Aorta (tissue), 5 donors: ENCODE measurements around the gene SP1. TPM values are rescaled to one million over a fixed set of nuclear protein-coding genes. Genes with fewer than 3 reads are reported as not detected.
A peak's percentile ranks its signal among the peaks of the same experiment; 100 is the strongest.
"Not testable (repeated sequence)": the region's sequence is repeated elsewhere in the genome, so short reads cannot be mapped to it uniquely, and the experiment has no call there.

Source experiments
- ATAC-seq: fragments of 200-7000 bp; cut with Tn5 transposase; one replicate; pipeline ENCODE4 v1.9.1; 2022; ENCODE audit warnings: moderate library complexity; ENCODE audit not compliant: low FRiP score
- DNase-seq, 2 donors: peaks; one replicate each; pipeline ENCODE4 v3.0.0-alpha.2; 2020
- H3K27ac ChIP-seq, 2 donors: one replicate each; pipeline ENCODE4 v1.5.1; 2013; ENCODE audit warnings: low read length in 2 of 2, mild to moderate bottlenecking in 2 of 2, moderate library complexity in 2 of 2, control low read depth in 1 of 2, inconsistent platforms in 1 of 2, low read depth in 1 of 2
- H3K27me3 ChIP-seq, 2 donors: one replicate each; pipeline ENCODE4 v1.6.1; 2013; ENCODE audit warnings: control low read depth in 1 of 2, low read length in 1 of 2, mild to moderate bottlenecking in 1 of 2, moderate library complexity in 1 of 2; ENCODE audit not compliant: insufficient read depth in 2 of 2, control insufficient read depth in 1 of 2
- H3K36me3 ChIP-seq, 2 donors: one replicate each; pipeline ENCODE4 v1.6.1; 2013; ENCODE audit warnings: control low read depth in 1 of 2, low read length in 1 of 2, mild to moderate bottlenecking in 1 of 2; ENCODE audit not compliant: insufficient read depth in 2 of 2, control insufficient read depth in 1 of 2
- H3K4me1 ChIP-seq, 2 donors: one replicate each; pipeline ENCODE4 v1.6.1; 2013; ENCODE audit warnings: low read length in 2 of 2, control low read depth in 1 of 2, mild to moderate bottlenecking in 1 of 2, moderate library complexity in 1 of 2; ENCODE audit not compliant: insufficient read depth in 2 of 2, control insufficient read depth in 1 of 2
- H3K4me3 ChIP-seq, 2 donors: one replicate each; pipeline ENCODE4 v1.5.1; 2013; ENCODE audit warnings: low read length in 2 of 2, control low read depth in 1 of 2, mild to moderate bottlenecking in 1 of 2
- H3K9me3 ChIP-seq: one replicate; pipeline ENCODE4 v1.6.1; 2013; ENCODE audit warnings: mild to moderate bottlenecking, low read length; ENCODE audit not compliant: control insufficient read depth
- WGBS, 2 donors: extraction: QIAGEN DNeasy Blood & Tissue Kit; methylation state at CpG; one replicate each; pipeline ENCODE4 v1.1.7; 2013; 5-methylcytosine and 5-hydroxymethylcytosine counted together
- intact Hi-C, 2 donors: fragments of 100-400 bp; cut with DNase I; formaldehyde crosslinking; loops; one replicate each; pipeline versions ENCODE4 v1.14.2 to v1.15.0; 2022
- polyA plus RNA-seq, 2 donors: library from polyadenylated mRNA; stranded (reverse); fragments of 200-250 nt; gene quantifications; one replicate each; pipeline ENCODE4 v1.2.3, GENCODE V29; 2013
- total RNA-seq, 2 donors: library from RNA; stranded (reverse); fragmentation: NEBNext Ultra II Directional; extraction: Animal tissue kit (Norgen Biotek cat#: 25700); gene quantifications; one replicate each; pipeline ENCODE4 v1.2.1, GENCODE V29; 2021
- donor health status: healthy with polysubstance abuse.
- donor health status: Bipolar disorder and iron deficiency.
- donor health status: DM: no; HTN: no; CAD: no.
- donor health status: DM: no; HTN: no; CAD: no.
- donor health status: DM: yes; HTN: yes; CAD: no.

The SP1 gene
- total and polyA plus RNA-seq, 4 donors, result 7.4 to 83.1 (median 40.3) TPM

DNA sequence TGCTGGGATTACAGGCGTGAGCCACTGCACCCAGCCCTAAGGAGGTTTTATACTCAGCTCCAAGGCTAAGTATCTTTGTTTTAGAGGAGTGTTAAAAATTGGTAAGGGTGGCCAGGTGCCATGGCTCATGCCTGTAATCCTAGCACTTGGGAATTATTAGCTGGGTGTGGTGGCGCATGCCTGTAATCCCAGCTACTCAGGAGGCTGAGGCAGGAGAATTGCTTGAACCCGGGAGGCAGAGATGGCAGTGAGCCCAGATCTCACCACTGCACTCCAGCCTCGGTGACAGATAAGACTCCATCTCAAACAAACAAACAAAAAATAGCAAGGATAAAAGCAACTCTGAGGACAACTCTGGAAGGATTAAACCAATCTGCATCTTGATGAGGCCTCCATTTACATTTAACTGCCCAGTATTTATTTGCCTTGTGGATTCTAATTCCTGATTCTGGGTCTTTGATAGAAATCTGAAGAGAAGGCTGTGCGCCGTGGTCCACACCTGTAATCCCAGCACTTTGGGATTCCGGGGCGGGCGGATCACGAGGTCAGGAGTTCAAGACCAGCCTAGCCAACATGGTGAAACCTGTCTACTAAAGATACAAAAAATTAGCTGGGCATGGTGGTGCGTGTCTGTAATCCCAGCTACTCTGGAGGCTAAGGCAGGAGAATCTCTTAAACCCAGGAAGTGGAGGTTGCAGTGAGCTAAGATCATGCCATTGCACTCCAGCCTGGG, 64.8 kb downstream of the SP1 start:
- H3K9me3 ChIP-seq, ATAC-seq, H3K27me3 ChIP-seq, H3K36me3 ChIP-seq, H3K27ac ChIP-seq, intact Hi-C loops, H3K4me1 ChIP-seq, H3K4me3 ChIP-seq, DNase-seq: not testable (repeated sequence)
- 87% methylated on average over 11 of the region's 11 CpGs for WGBS, 2 donors

DNA sequence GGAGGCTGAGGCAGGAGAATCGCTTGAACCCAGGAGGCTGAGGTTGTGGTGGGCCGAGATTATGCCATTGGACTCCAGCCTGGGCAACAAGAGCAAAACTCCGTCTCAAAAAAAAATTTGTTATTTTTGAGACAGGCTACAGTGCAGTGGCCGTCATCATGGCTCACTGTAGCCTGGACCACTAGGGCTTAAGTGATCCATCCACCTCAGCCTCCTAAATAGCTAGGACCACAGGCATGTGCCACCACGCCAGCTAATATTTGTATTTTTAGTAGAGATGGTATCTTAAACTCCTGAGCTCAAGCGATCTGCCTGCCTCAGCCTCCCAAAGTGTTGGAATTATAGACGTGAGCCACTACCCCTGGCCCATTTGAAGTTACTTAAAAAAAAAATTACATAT, 71.0 kb downstream of the SP1 start:
- Histone ChIP-seq H3K4me3 (no peak overlapping the region), H3K27me3 (no peaks in the 10 kb centered on the region), H3K27ac (no peak overlapping the region), H3K9me3 (no peaks in the 10 kb centered on the region), H3K4me1 (peaks cover 3 to 5% of the 10 kb centered on the region in 2 donors), H3K36me3 (peaks cover 3 to 4% of the 10 kb centered on the region in 2 donors)
- DNase-seq (no peak), ATAC-seq (no peak)
- intact Hi-C loops, result loop anchor here in 1 of 2 donors (5.0 kb wide), 1 partner anchor 36 kb away; no protein-coding TSS in a partner anchor
- 85 to 87% methylated on average over 7 of the region's 7 CpGs for WGBS, 2 donors

DNA sequence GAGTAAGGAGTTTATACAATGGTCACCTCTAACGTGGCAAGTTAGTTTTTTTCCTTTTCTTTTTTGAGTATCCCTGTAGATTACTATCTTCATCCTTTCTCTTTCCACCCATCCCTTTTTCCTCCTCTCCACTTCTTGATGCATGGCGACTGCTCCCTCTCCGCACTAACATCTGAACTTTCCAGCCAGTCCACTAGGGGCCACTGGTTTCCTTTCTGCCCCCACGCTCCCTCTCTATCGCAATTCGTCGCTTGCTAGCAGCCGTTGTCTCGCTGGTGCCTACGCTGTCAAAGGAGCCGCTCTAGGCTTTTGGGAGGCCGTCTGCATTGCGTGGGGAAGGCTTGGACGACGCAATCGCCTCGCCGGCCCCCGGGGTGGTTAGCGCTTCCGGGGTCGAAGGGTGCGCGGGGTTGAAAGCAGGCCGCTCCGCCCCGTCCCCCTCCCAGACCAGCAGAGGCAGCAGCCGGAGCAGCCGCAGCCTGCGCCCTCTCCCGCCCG, 71.7 kb downstream of the SP1 start, which contains the start of gene PCBP2:
TSS of gene PCBP2 (plus strand) at position 442 of the 498 bp plus-strand sequence. CDS start 2,699 bp downstream, outside the sequence.
- peak; percentile 99 for DNase-seq
- peak within 1 kb of the TSS; percentile 53 to 97 for H3K27ac ChIP-seq
- no peaks in the 10 kb centered on the region for H3K27me3 ChIP-seq
- 0 to 1% methylated on average over 26 to 32 of the region's 32 CpGs for WGBS, 2 donors
- H3K4me1 ChIP-seq, result peaks cover 3 to 5% of the 10 kb centered on the region in 2 donors
- intact Hi-C loops, result loop anchor here (2.0 to 5.0 kb wide), 2 partner anchors 36 to 49 kb away; partner anchors contain the start of gene TARBP2 (in 1 of the 2)
- peak; percentile 98 for ATAC-seq
- H3K9me3 ChIP-seq, result no peaks in the 10 kb centered on the region
- H3K4me3 ChIP-seq, result peak within 1 kb of the TSS; percentile 56 to 88
- peaks cover 4 to 5% of the 10 kb centered on the region in 2 donors for H3K36me3 ChIP-seq

DNA sequence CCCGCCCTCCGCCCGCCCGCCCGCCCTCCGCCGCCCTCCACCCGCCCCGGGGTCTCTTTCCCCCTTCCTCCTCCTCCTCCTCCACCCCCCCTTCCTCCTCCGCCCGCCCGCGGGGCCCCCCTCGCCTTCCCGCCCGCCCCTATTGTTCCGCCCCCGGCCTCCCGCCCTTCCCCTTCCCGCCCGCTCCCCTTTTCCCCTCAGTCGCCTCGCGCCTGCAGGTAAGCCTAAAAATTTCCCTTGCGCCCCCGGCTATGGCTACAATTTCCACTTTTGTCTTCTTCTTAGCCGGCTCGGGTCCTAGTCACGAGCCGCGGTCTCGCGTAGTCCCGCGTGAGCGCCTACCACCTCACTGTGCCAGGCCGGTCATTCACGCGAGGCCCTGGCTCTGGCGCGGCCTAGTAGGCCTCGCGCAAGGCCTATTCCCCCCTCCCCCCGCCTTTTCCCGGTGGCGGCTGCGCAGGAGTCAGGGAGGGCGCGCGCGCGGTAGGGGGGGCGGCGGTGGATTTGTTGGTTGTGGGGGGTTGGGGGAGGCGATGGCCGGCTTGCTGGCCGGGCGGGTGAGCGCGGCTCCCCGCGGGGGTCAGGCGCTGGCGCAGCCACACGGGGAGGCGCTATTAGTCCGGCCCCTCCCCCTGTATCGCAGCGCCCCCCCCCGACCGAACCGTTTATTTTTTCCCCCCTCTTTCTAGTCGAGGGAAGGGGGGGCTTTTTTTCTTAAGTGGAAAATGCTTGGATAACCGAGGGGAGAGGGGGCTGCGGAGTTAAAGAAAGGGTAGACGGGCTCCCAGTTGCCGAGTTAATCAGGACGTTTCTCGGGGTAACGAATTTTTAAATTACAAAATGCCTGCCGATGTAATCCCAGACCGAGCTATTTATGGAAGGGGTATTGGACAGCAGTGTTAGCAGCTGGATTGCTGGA, 72.4 kb downstream of the SP1 start:
- H3K9me3 ChIP-seq, result no peaks in the 10 kb centered on the region
- no peaks in the 10 kb centered on the region for H3K27me3 ChIP-seq
- ATAC-seq (peak; percentile 91), DNase-seq (peak; percentile 92 to 95)
- H3K27ac ChIP-seq, result peak overlapping the region; percentile 53 to 97
- WGBS, 2 donors, result 0 to 1% methylated on average over 57 to 81 of the region's 82 CpGs
- peaks cover 4 to 10% of the 10 kb centered on the region in 2 donors for H3K36me3 ChIP-seq
- intact Hi-C loops, result loop anchor here (2.0 to 5.0 kb wide), 2 partner anchors 35 to 48 kb away; partner anchors contain the start of gene TARBP2 (in 1 of the 2)
- peaks cover 3 to 5% of the 10 kb centered on the region in 2 donors for H3K4me1 ChIP-seq
- peak overlapping the region; percentile 56 to 88 for H3K4me3 ChIP-seq

- Histone ChIP-seq H3K27me3 (no peaks in the 10 kb centered on the region), H3K9me3 (no peaks in the 10 kb centered on the region), H3K4me3 (no peak overlapping the region), H3K36me3 (peaks cover 4 to 11% of the 10 kb centered on the region in 2 donors), H3K4me1 (peaks cover 3 to 5% of the 10 kb centered on the region in 2 donors), H3K27ac (no peak overlapping the region)
- DNase-seq (no peak), ATAC-seq (no peak)
- intact Hi-C loops, result loop anchor here (2.0 to 5.0 kb wide), 2 partner anchors 33 to 47 kb away; partner anchors contain the start of gene TARBP2 (in 1 of the 2)
- WGBS, 2 donors, result 24 to 26% methylated on average over 6 of the region's 6 CpGs
These were observed 74.1 kb downstream of the SP1 start for GRCh38 chr12:53453953-53454640.

- Histone ChIP-seq H3K27me3 (no peaks in the 10 kb centered on the region), H3K9me3 (no peaks in the 10 kb centered on the region), H3K4me1 (peaks cover 3 to 5% of the 10 kb centered on the region in 2 donors), H3K4me3 (no peak overlapping the region), H3K36me3 (peaks cover 4 to 12% of the 10 kb centered on the region in 2 donors), H3K27ac (no peak overlapping the region)
- ATAC-seq (no peak), DNase-seq (no peak)
- intact Hi-C loops, result loop anchor here in 1 of 2 donors (5.0 kb wide), 1 partner anchor 33 kb away; no protein-coding TSS in a partner anchor
- WGBS, 2 donors, result 51% methylated on average over 3 of the region's 3 CpGs
These were observed 74.7 kb downstream of the SP1 start for GRCh38 chr12:53454707-53455106.

- Histone ChIP-seq H3K4me3 (no peak overlapping the region), H3K27me3 (no peaks in the 10 kb centered on the region), H3K27ac (no peak overlapping the region), H3K9me3 (no peaks in the 10 kb centered on the region), H3K4me1 (peaks cover 3 to 5% of the 10 kb centered on the region in 2 donors), H3K36me3 (peaks cover 4 to 17% of the 10 kb centered on the region in 2 donors)
- ATAC-seq, result no peak
- DNase-seq, result no peak
- WGBS, 2 donors, result 54% methylated on average over 6 of the region's 6 CpGs
- intact Hi-C loops, result no loop called here
These were observed 76.8 kb downstream of the SP1 start for GRCh38 chr12:53456654-53457366.
